CD8-positive, alpha-beta memory T cell (primary cell): ENCODE results near the gene ZNF296. TPM values are rescaled to one million over a fixed set of nuclear protein-coding genes. Genes with fewer than 3 reads are reported as not detected.

Source experiments
- CTCF ChIA-PET: fragments of 350-600 bp; sonication (Branson Sonifier 250); formaldehyde crosslinking; loops from one replicate; lab custom pipeline; 2021; ENCODE audit warnings: antibody characterized with exemption; lab: Charles Lee
- POLR2A ChIA-PET: fragments of 350-600 bp; sonication (Branson Sonifier 250); formaldehyde crosslinking; loops from one replicate; lab custom pipeline; 2021; ENCODE audit warnings: antibody characterized with exemption; lab: Charles Lee
- DNase-seq, 5 donors: peaks; one replicate each; pipeline versions ENCODE4 v3.0.0 to v3.0.0-alpha.2; 2020 to 2022; ENCODE audit warnings: mixed read lengths in 1 of 5
- H3K27ac ChIP-seq: one replicate; pipeline ENCODE4 v1.7.0; 2013; ENCODE audit warnings: low read depth, mild to moderate bottlenecking, low read length, moderate library complexity
- H3K27me3 ChIP-seq: 2 replicates; pipeline ENCODE4 v1.7.0; 2013; ENCODE audit warnings: low read length, mild to moderate bottlenecking; ENCODE audit not compliant: insufficient read depth, poor library complexity, severe bottlenecking
- H3K36me3 ChIP-seq: 2 replicates; pipeline ENCODE4 v1.7.0; 2013; ENCODE audit warnings: mild to moderate bottlenecking, low read length, moderate library complexity; ENCODE audit not compliant: insufficient read depth
- H3K4me1 ChIP-seq: 2 replicates; pipeline ENCODE4 v1.7.0; 2013; ENCODE audit warnings: mild to moderate bottlenecking, low read length, moderate library complexity; ENCODE audit not compliant: insufficient read depth
- H3K4me3 ChIP-seq: 2 replicates; pipeline ENCODE4 v1.7.0; 2013; ENCODE audit warnings: mild to moderate bottlenecking, low read length
- H3K9me3 ChIP-seq: 2 replicates; pipeline ENCODE4 v1.7.0; 2013; ENCODE audit warnings: mild to moderate bottlenecking, low read length
- H3K27ac Mint-ChIP-seq, 8 donors: one replicate each; pipeline ENCODE4 v1.8.0; 2020 to 2021; ENCODE audit warnings: mixed read lengths in 8 of 8, mild to moderate bottlenecking in 6 of 8, inconsistent platforms in 3 of 8, moderate library complexity in 3 of 8
- H3K27me3 Mint-ChIP-seq, 2 donors: one replicate each; pipeline ENCODE4 v1.8.0; 2020 to 2021; ENCODE audit warnings: mixed read lengths in 2 of 2, mild to moderate bottlenecking in 1 of 2, moderate library complexity in 1 of 2
- H3K36me3 Mint-ChIP-seq, 3 donors: one replicate each; pipeline ENCODE4 v1.8.0; 2020 to 2021; ENCODE audit warnings: mixed read lengths in 3 of 3, inconsistent platforms in 1 of 3, mild to moderate bottlenecking in 1 of 3
- H3K4me1 Mint-ChIP-seq, 3 donors: one replicate each; pipeline ENCODE4 v1.8.0; 2020 to 2021; ENCODE audit warnings: mixed read lengths in 3 of 3, inconsistent platforms in 1 of 3, mild to moderate bottlenecking in 1 of 3
- H3K4me3 Mint-ChIP-seq, 7 donors: one replicate each; pipeline ENCODE4 v1.8.0; 2020 to 2021; ENCODE audit warnings: mixed read lengths in 7 of 7, mild to moderate bottlenecking in 6 of 7, moderate library complexity in 4 of 7, inconsistent platforms in 2 of 7
- H3K9me3 Mint-ChIP-seq, 5 donors: one replicate each; pipeline ENCODE4 v1.8.0; 2020 to 2022; ENCODE audit warnings: mixed read lengths in 5 of 5, mild to moderate bottlenecking in 3 of 5, moderate library complexity in 2 of 5, inconsistent platforms in 1 of 5
- polyA plus RNA-seq: library from polyadenylated mRNA; unstranded; fragments of 300-500 nt; fragmentation: Illumina TruSeq; gene quantifications from one replicate; pipeline ENCODE4 v1.2.3, GENCODE V29; 2021
- total RNA-seq, 2 experiments: library from RNA; stranded (reverse); gene quantifications; one replicate each; pipeline ENCODE4 v1.2.3, GENCODE V29; 2021

Gene ZNF296
- total and polyA plus RNA-seq, 3 experiments from 2014 or later, result 6.7 to 8.5 (median 7.9) TPM

- Mint-ChIP-seq H3K4me1 (peaks cover 50 to 72% (median 57%) of the 10 kb centered on the region in 3 donors), H3K9me3 (no peaks in the 10 kb centered on the region), H3K36me3 (peaks cover 6 to 23% (median 7%) of the 10 kb centered on the region in 3 donors), H3K27me3 (no peaks in the 10 kb centered on the region), H3K27ac (peak within 1 kb of the TSS; percentile 80 to 97 (median 92)), H3K4me3 (peak within 1 kb of the TSS; percentile 91 to 97 (median 94))
- Histone ChIP-seq H3K27me3 (no peaks in the 10 kb centered on the region), H3K36me3 (peaks cover 7% of the 10 kb centered on the region), H3K4me1 (peaks cover 42% of the 10 kb centered on the region), H3K4me3 (peak within 1 kb of the TSS; percentile 77), H3K9me3 (no peaks in the 10 kb centered on the region), H3K27ac (peak within 1 kb of the TSS; percentile 81)
- CTCF ChIA-PET, result interaction anchor here (1.0 to 2.4 kb wide), 2 partner anchors 13 to 20 kb away, joined by 5 to 9 read pairs; no protein-coding TSS in a partner anchor
- DNase-seq, result peak; percentile 65 to 81 (median 72)
- POLR2A ChIA-PET, result interaction anchor here (0.9 to 2.8 kb wide), 5 partner anchors 12 to 77 kb away, joined by 3 to 9 read pairs (median 3); partner anchors contain the start of gene PPP1R37
These were observed 3.0 kb upstream of the ZNF296 start, which contains the start of gene GEMIN7 for GRCh38 chr19:45079063-45079910. Gene GEMIN7 (plus strand): TSS chr19:45079260. CDS start chr19:45090115, 10,855 bp downstream.

- Histone ChIP-seq H3K4me1 (peaks cover 42% of the 10 kb centered on the region), H3K27ac (peak overlapping the region; percentile 81), H3K27me3 (no peaks in the 10 kb centered on the region), H3K36me3 (peaks cover 7% of the 10 kb centered on the region), H3K4me3 (peak overlapping the region; percentile 77), H3K9me3 (no peaks in the 10 kb centered on the region)
- Mint-ChIP-seq H3K27ac (peak overlapping the region; percentile 53 to 95 (median 84)), H3K36me3 (peaks cover 6 to 23% (median 7%) of the 10 kb centered on the region in 3 donors), H3K4me1 (peaks cover 50 to 72% (median 57%) of the 10 kb centered on the region in 3 donors), H3K4me3 (peak overlapping the region; percentile 61 to 97 (median 94)), H3K9me3 (no peaks in the 10 kb centered on the region), H3K27me3 (no peaks in the 10 kb centered on the region)
- no peak for DNase-seq
- CTCF ChIA-PET, result interaction anchor here (1.0 to 2.4 kb wide), 2 partner anchors 13 to 19 kb away, joined by 5 to 9 read pairs; no protein-coding TSS in a partner anchor
- POLR2A ChIA-PET, result interaction anchor here (0.9 to 2.8 kb wide), 4 partner anchors 13 to 39 kb away, joined by 3 to 9 read pairs (median 4); partner anchors contain the start of gene PPP1R37
These were observed 2.2 kb upstream of the ZNF296 start for GRCh38 chr19:45078390-45079062.

GRCh38 chr19:45076851-45077730 lies 813 bp upstream of the ZNF296 start:
- no peaks in the 10 kb centered on the region for H3K9me3 ChIP-seq
- H3K4me1 ChIP-seq, result peaks cover 42% of the 10 kb centered on the region
- Mint-ChIP-seq H3K4me1 (peaks cover 47 to 68% (median 54%) of the 10 kb centered on the region in 3 donors), H3K27ac (peak overlapping the region; percentile 82 to 97 (median 90)), H3K9me3 (no peaks in the 10 kb centered on the region), H3K36me3 (peaks cover 3 to 20% (median 5%) of the 10 kb centered on the region in 3 donors), H3K4me3 (peak overlapping the region; percentile 78 to 97 (median 83)), H3K27me3 (no peaks in the 10 kb centered on the region)
- POLR2A ChIA-PET, result no interaction called here
- no peak for DNase-seq
- H3K27ac ChIP-seq, result peak overlapping the region; percentile 53
- H3K4me3 ChIP-seq, result peak overlapping the region; percentile 57
- H3K27me3 ChIP-seq, result no peaks in the 10 kb centered on the region
- CTCF ChIA-PET, result interaction anchor here (2.5 kb wide), 1 partner anchor 15 kb away, joined by 8 read pairs; the partner anchor contains the start of gene PPP1R37
- H3K36me3 ChIP-seq, result peaks cover 4% of the 10 kb centered on the region

GRCh38 chr19:45075301-45076028 lies 813 bp downstream of the ZNF296 start:
- H3K27me3 Mint-ChIP-seq, result no peaks in the 10 kb centered on the region
- Histone ChIP-seq H3K36me3 (no peaks in the 10 kb centered on the region), H3K9me3 (no peaks in the 10 kb centered on the region), H3K4me3 (peak overlapping the region; percentile 57), H3K4me1 (peaks cover 35% of the 10 kb centered on the region), H3K27ac (peak overlapping the region; percentile 53), H3K27me3 (no peaks in the 10 kb centered on the region)
- peak overlapping the region; percentile 78 to 97 (median 84) for H3K4me3 Mint-ChIP-seq
- ChIA-PET CTCF (interaction anchor here (1.4 to 2.5 kb wide), 3 partner anchors 16 to 125 kb away, joined by 4 to 8 read pairs (median 7); partner anchors contain the start of gene PPP1R37), POLR2A (interaction anchor here (1.5 kb wide), 1 partner anchor 17 kb away, joined by 3 read pairs; no protein-coding TSS in a partner anchor)
- H3K4me1 Mint-ChIP-seq, result peaks cover 34 to 52% (median 39%) of the 10 kb centered on the region in 3 donors
- no peaks in the 10 kb centered on the region for H3K9me3 Mint-ChIP-seq
- peak in 4 of 5 donors; percentile 17 to 64 (median 36) for DNase-seq
- H3K27ac Mint-ChIP-seq, result peak overlapping the region; percentile 63 to 95 (median 90)
- H3K36me3 Mint-ChIP-seq, result peaks cover 0 to 24% (median 1%) of the 10 kb centered on the region in 3 donors

GRCh38 chr19:45074744-45075300 lies 1.5 kb downstream of the ZNF296 start:
- H3K4me1 Mint-ChIP-seq, result peaks cover 28 to 46% (median 33%) of the 10 kb centered on the region in 3 donors
- H3K36me3 ChIP-seq, result no peaks in the 10 kb centered on the region
- POLR2A ChIA-PET, result interaction anchor here (1.5 kb wide), 1 partner anchor 18 kb away, joined by 3 read pairs; no protein-coding TSS in a partner anchor
- peaks cover 0 to 30% (median 1%) of the 10 kb centered on the region in 3 donors for H3K36me3 Mint-ChIP-seq
- no peaks in the 10 kb centered on the region for H3K9me3 Mint-ChIP-seq
- peaks cover 29% of the 10 kb centered on the region for H3K4me1 ChIP-seq
- no peak overlapping the region for H3K4me3 ChIP-seq
- peak overlapping the region; percentile 24 for H3K27ac ChIP-seq
- H3K27me3 Mint-ChIP-seq, result no peaks in the 10 kb centered on the region
- CTCF ChIA-PET, result interaction anchor here (1.4 to 2.5 kb wide), 3 partner anchors 15 to 124 kb away, joined by 4 to 8 read pairs (median 7); partner anchors contain the start of gene PPP1R37
- H3K9me3 ChIP-seq, result no peaks in the 10 kb centered on the region
- peak overlapping the region; percentile 56 to 97 (median 68) for H3K4me3 Mint-ChIP-seq
- peak in 1 of 5 donors; percentile 12 for DNase-seq
- no peaks in the 10 kb centered on the region for H3K27me3 ChIP-seq
- H3K27ac Mint-ChIP-seq, result peak overlapping the region; percentile 56 to 95 (median 80)

GRCh38 chr19:45071969-45072790 lies 4.1 kb downstream of the ZNF296 start:
- Mint-ChIP-seq H3K27ac (peak overlapping the region in 1 of 8 donors; percentile 81), H3K36me3 (peaks cover 0 to 45% (median 1%) of the 10 kb centered on the region in 3 donors), H3K27me3 (no peaks in the 10 kb centered on the region), H3K9me3 (no peaks in the 10 kb centered on the region), H3K4me1 (peaks cover 12 to 25% (median 14%) of the 10 kb centered on the region in 3 donors), H3K4me3 (peak overlapping the region in 1 of 7 donors; percentile 26)
- Histone ChIP-seq H3K27me3 (no peaks in the 10 kb centered on the region), H3K27ac (no peak overlapping the region), H3K36me3 (peaks cover 3% of the 10 kb centered on the region), H3K4me1 (peaks cover 13% of the 10 kb centered on the region), H3K9me3 (no peaks in the 10 kb centered on the region), H3K4me3 (no peak overlapping the region)
- DNase-seq, result no peak
- ChIA-PET POLR2A (no interaction called here), CTCF (no interaction called here)
